SK-N-SH (cell line): ENCODE results near the gene MRNIP. TPM values are rescaled to one million over a fixed set of nuclear protein-coding genes. Genes with fewer than 3 reads are reported as not detected.

Experiments used
- CTCF ChIA-PET: fragments of 300-600, 350-600 bp; formaldehyde crosslinking; extraction: SDS; loops from one replicate; lab custom pipeline; 2021; lab: Yijun Ruan, JAX
- POLR2A ChIA-PET: fragments of 350-600 bp; sonication (Branson Sonifier 250); formaldehyde crosslinking; extraction: SDS; loops from one replicate; lab custom pipeline; 2020; ENCODE audit warnings: antibody characterized with exemption, inconsistent platforms; lab: Yijun Ruan, JAX
- DNase-seq: peaks from one replicate; pipeline ENCODE4 v3.0.0; 2012
- H2AFZ ChIP-seq: fragments of 200-600 bp; sonication (generic); 2 replicates; pipeline ENCODE4 v1.8.1; 2016; ENCODE audit warnings: antibody characterized with exemption, mild to moderate bottlenecking, low read depth
- H3F3A ChIP-seq: fragments of 200-600 bp; sonication (generic); replicated peaks from 2 replicates; pipeline ENCODE3; 2016; ENCODE audit warnings: antibody characterized with exemption, mild to moderate bottlenecking; ENCODE audit not compliant: insufficient read depth
- H3K27ac ChIP-seq, 2 experiments: fragments of 200-500 bp in 1 of 2; fragments of 200-600 bp in 1 of 2; sonication (Bioruptor generic) in 1 of 2; sonication (generic), shearing (Covaris generic) in 1 of 2; 2 replicates each; pipeline versions ENCODE4 v1.5.1 to v1.6.1; 2014 to 2016; ENCODE audit warnings: low read depth in 2 of 2, inconsistent platforms in 1 of 2, low read length in 1 of 2, mild to moderate bottlenecking in 1 of 2, mixed read lengths in 1 of 2
- H3K27me3 ChIP-seq: fragments of 200-600 bp; sonication (generic), shearing (Covaris generic); 2 replicates; pipeline ENCODE4 v1.6.1; 2016; ENCODE audit warnings: mixed run types; ENCODE audit not compliant: insufficient read depth
- H3K36me3 ChIP-seq, 2 experiments: fragments of 200-500 bp in 1 of 2; fragments of 200-600 bp in 1 of 2; sonication (Bioruptor generic) in 1 of 2; sonication (generic) in 1 of 2; replicated peaks in 1 of 2; 2 replicates each; pipeline versions ENCODE3 to v1.5.1; 2014 to 2016; ENCODE audit warnings: low read length in 1 of 2, mild to moderate bottlenecking in 1 of 2; ENCODE audit not compliant: insufficient read depth in 2 of 2, control insufficient read depth in 1 of 2
- H3K4me1 ChIP-seq, 2 experiments: fragments of 200-500 bp in 1 of 2; fragments of 200-600 bp in 1 of 2; sonication (Bioruptor generic) in 1 of 2; sonication (generic), shearing (Covaris generic) in 1 of 2; 2 replicates each; pipeline versions ENCODE4 v1.5.1 to v1.6.1; 2014 to 2016; ENCODE audit warnings: low read depth in 1 of 2, low read length in 1 of 2, mixed run types in 1 of 2; ENCODE audit not compliant: insufficient read depth in 2 of 2, control insufficient read depth in 1 of 2
- H3K4me2 ChIP-seq: fragments of 200-600 bp; sonication (generic), shearing (Covaris generic); 2 replicates; pipeline ENCODE4 v1.6.1; 2017; ENCODE audit warnings: mixed run types
- H3K4me3 ChIP-seq, 2 experiments: fragments of 200-500 bp in 1 of 2; fragments of 200-600 bp in 1 of 2; sonication (Bioruptor generic) in 1 of 2; sonication (generic), shearing (Covaris generic) in 1 of 2; 2 replicates each; pipeline versions ENCODE4 v1.5.1 to v1.8.1; 2014 to 2016; ENCODE audit warnings: low read depth in 2 of 2, inconsistent platforms in 1 of 2, low read length in 1 of 2, mild to moderate bottlenecking in 1 of 2, mixed read lengths in 1 of 2, moderate library complexity in 1 of 2
- H3K79me2 ChIP-seq: fragments of 200-600 bp; sonication (generic); 2 replicates; pipeline ENCODE4 v1.8.1; 2017; ENCODE audit warnings: mild to moderate bottlenecking; ENCODE audit not compliant: insufficient read depth
- H3K9ac ChIP-seq: fragments of 200-600 bp; sonication (generic); 2 replicates; pipeline ENCODE4 v1.6.1; 2017; ENCODE audit warnings: mixed run types
- H3K9me2 ChIP-seq: fragments of 200-600 bp; sonication (generic); 2 replicates; pipeline ENCODE4 v1.6.1; 2017; ENCODE audit warnings: mixed run types
- H3K9me3 ChIP-seq: fragments of 200-600 bp; sonication (generic); 2 replicates; pipeline ENCODE4 v1.6.1; 2017; ENCODE audit warnings: mixed run types, mild to moderate bottlenecking, moderate library complexity
- H4K20me1 ChIP-seq: fragments of 200-600 bp; sonication (generic); 2 replicates; pipeline ENCODE4 v1.6.1; 2017; ENCODE audit warnings: mild to moderate bottlenecking, mixed run types; ENCODE audit not compliant: insufficient read depth
- CHD2 ChIP-seq: fragments of 150-350 bp; IDR thresholded peaks from 2 replicates; pipeline ENCODE4 v1.6.1; 2018; ENCODE audit warnings: low read length; ENCODE audit not compliant: partially characterized antibody
- EP300 ChIP-seq, 2 experiments: IDR thresholded peaks; 2 replicates each; pipeline versions ENCODE4 v1.4.0 to v1.6.1; 2012; ENCODE audit warnings: borderline replicate concordance in 1 of 2, low read depth in 1 of 2, low read length in 1 of 2
- FOXJ3 ChIP-seq: sonication (generic); formaldehyde crosslinking; IDR thresholded peaks from 2 replicates; pipeline ENCODE4 v1.5.1; 2020; ENCODE audit warnings: mild to moderate bottlenecking, missing genetic modification reagents
- FOXM1 ChIP-seq: IDR thresholded peaks from 2 replicates; pipeline ENCODE4 v1.4.0; 2012; ENCODE audit warnings: low read depth, mild to moderate bottlenecking
- GABPA ChIP-seq: IDR thresholded peaks from 2 replicates; pipeline ENCODE4 v1.4.0; 2012; ENCODE audit warnings: low read depth, mild to moderate bottlenecking
- GATA2 ChIP-seq: sonication (generic); formaldehyde crosslinking; IDR thresholded peaks from 2 replicates; pipeline ENCODE4 v1.5.0; 2020; ENCODE audit warnings: mild to moderate bottlenecking, missing genetic modification reagents
- MXI1 ChIP-seq: IDR thresholded peaks from 2 replicates; pipeline ENCODE4 v1.6.1; 2012; ENCODE audit warnings: mild to moderate bottlenecking, low read depth, low read length, improper control_type of control experiment
- NFIC ChIP-seq: IDR thresholded peaks from 2 replicates; pipeline ENCODE4 v1.4.0; 2012; ENCODE audit warnings: borderline replicate concordance
- NRF1 ChIP-seq: IDR thresholded peaks from 2 replicates; pipeline ENCODE4 v1.6.1; 2012; ENCODE audit warnings: low read depth, mild to moderate bottlenecking, low read length
- RAD21 ChIP-seq: IDR thresholded peaks from 2 replicates; pipeline ENCODE4 v1.6.1; 2012; ENCODE audit warnings: mild to moderate bottlenecking, low read length
- RCOR1 ChIP-seq: fragments of 150-350 bp; IDR thresholded peaks from 2 replicates; pipeline ENCODE4 v1.6.1; 2017; ENCODE audit warnings: antibody characterized with exemption, low read length
- RFX5 ChIP-seq: IDR thresholded peaks from 2 replicates; pipeline ENCODE4 v1.6.1; 2012; ENCODE audit warnings: mild to moderate bottlenecking, improper control_type of control experiment, low read length
- RXRA ChIP-seq: IDR thresholded peaks from 2 replicates; pipeline ENCODE4 v1.4.0; 2012; ENCODE audit warnings: low read depth, mild to moderate bottlenecking, borderline replicate concordance
- SMC3 ChIP-seq: IDR thresholded peaks from 2 replicates; pipeline ENCODE4 v1.6.1; 2012; ENCODE audit warnings: low read depth, low read length, improper control_type of control experiment
- TAF1 ChIP-seq: IDR thresholded peaks from 2 replicates; pipeline ENCODE4 v1.6.1; 2012; ENCODE audit warnings: low read depth, mild to moderate bottlenecking, low read length, moderate library complexity, borderline replicate concordance
- TCF12 ChIP-seq: IDR thresholded peaks from 2 replicates; pipeline ENCODE4 v1.4.0; 2012
- TEAD4 ChIP-seq: IDR thresholded peaks from 2 replicates; pipeline ENCODE4 v1.4.0; 2012; ENCODE audit warnings: mild to moderate bottlenecking, borderline replicate concordance; ENCODE audit not compliant: insufficient read depth
- WGBS: methylation state at CpG from one replicate; pipeline ENCODE4 v1.1.6; 2017; ENCODE audit warnings: low lambda C conversion rate; 5-methylcytosine and 5-hydroxymethylcytosine counted together
- polyA plus RNA-seq, 3 experiments: library from polyadenylated mRNA; depleted of rRNA; stranded (reverse); fragments of >200 nt; gene quantifications; 2 replicates each; pipeline ENCODE4 v1.2.3, GENCODE V29; 2012
- TF ChIP-seq, protein P1 (sequence below): fragments of 150-350 bp; IDR thresholded peaks from 2 replicates; pipeline ENCODE4 v1.6.1; 2016; ENCODE audit warnings: mild to moderate bottlenecking, low read depth, low read length
- TF ChIP-seq, protein P2 (sequence below): IDR thresholded peaks from 2 replicates; pipeline ENCODE4 v1.4.0; 2012; ENCODE audit warnings: low read depth, borderline replicate concordance
- TF ChIP-seq, protein P3 (sequence below): fragments of 200-600 bp; sonication (generic); IDR thresholded peaks from 2 replicates; pipeline ENCODE4 v1.6.1; 2017; ENCODE audit warnings: antibody characterized with exemption, mild to moderate bottlenecking, moderate library complexity
- TF ChIP-seq, protein P4 (sequence below): IDR thresholded peaks from 2 replicates; pipeline ENCODE4 v1.4.0; 2012; ENCODE audit warnings: low read depth
- TF ChIP-seq, protein P5 (sequence below): IDR thresholded peaks from 2 replicates; pipeline ENCODE4; 2012

The MRNIP gene
- polyA plus RNA-seq, 1 of the 3 experiments (the other 2 are of a cell fraction) = 32.8 TPM

DNA sequence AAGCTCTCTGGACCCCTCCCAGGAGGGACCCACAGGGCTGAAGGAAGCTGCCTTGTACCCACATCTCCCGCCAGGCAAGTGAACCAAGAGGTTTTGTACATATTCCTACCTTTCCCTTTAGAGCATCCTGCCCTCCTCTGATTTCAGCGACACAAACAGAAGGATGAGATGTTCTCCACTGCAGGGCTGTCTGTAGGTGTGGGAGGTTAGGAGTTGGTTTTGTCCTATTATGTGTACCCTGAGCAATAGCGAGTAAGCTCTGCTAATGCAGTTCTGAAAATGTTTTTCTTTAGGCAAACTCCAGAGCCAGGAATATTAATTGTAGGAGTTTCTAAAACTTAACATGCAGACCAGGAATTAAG, 24.9 kb downstream of the MRNIP start:
- H3F3A ChIP-seq = peaks cover 52% of the 10 kb centered on the region
- 100% methylated on average over 2 of the region's 3 CpGs for WGBS
- peaks cover 22% of the 10 kb centered on the region for H3K79me2 ChIP-seq
- CTCF ChIA-PET = no interaction called here
- DNase-seq = no peak
- POLR2A ChIA-PET = no interaction called here
- no peaks in the 10 kb centered on the region for H3K9me2 ChIP-seq
- H3K36me3 ChIP-seq = peaks cover 66 to 72% of the 10 kb centered on the region in 2 experiments
- no peaks in the 10 kb centered on the region for H3K9me3 ChIP-seq
- H3K27ac ChIP-seq = no peak overlapping the region
- no peak overlapping the region for H3K4me2 ChIP-seq
- H3K9ac ChIP-seq = no peak overlapping the region
- no peak for TF ChIP-seq RFX5
- no peak for TF ChIP-seq NRF1
- no peak for TF ChIP-seq FOXJ3 (CRISPR knock-in tag)
- TF ChIP-seq CHD2 = no peak
- H2AFZ ChIP-seq = no peak overlapping the region
- peaks cover 44% of the 10 kb centered on the region for H4K20me1 ChIP-seq
- H3K4me3 ChIP-seq = no peak overlapping the region
- no peaks in the 10 kb centered on the region for H3K27me3 ChIP-seq
- no peaks in the 10 kb centered on the region; a peak in 1 of 4 replicates for H3K4me1 ChIP-seq

DNA sequence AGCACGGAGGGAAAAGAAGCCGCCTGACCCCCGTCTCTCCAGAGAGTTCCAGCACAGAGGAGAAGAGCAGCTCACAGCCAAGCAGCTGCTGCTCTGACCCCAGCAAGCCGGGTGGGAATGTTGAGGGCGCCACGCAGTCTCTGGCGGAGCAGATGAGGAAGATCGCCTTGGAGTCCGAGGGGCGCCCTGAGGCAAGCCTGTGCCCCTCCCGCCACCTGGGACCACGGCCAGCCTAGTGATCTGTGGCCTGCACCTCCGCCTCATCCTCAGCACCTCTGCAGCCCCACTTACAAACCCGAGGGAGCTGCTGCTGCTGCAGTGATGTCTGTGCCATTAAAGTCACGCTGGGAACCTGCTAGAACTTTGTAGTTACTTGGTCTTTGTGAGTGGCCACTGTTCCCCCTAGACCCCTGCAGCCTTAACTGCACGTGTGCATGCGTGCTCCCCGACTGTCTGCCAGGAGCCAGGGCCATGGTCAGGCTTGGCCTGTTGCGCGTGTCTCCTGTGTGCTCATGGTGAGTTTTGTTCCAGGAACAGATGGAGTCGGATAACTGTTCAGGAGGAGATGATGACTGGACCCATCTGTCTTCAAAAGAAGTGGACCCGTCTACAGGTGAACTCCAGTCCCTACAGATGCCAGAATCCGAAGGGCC, 25.4 kb downstream of the MRNIP start:
- H3K9me2 ChIP-seq = no peaks in the 10 kb centered on the region
- H2AFZ ChIP-seq = no peak overlapping the region
- H4K20me1 ChIP-seq = peaks cover 47% of the 10 kb centered on the region
- peaks cover 69 to 77% of the 10 kb centered on the region in 2 experiments for H3K36me3 ChIP-seq
- no peak overlapping the region for H3K4me2 ChIP-seq
- no peaks in the 10 kb centered on the region for H3K9me3 ChIP-seq
- POLR2A ChIA-PET = interaction anchor here (0.6 to 1.1 kb wide), 2 partner anchors 8 to 45 kb away, joined by 3 to 4 read pairs; no protein-coding TSS in a partner anchor
- H3K4me1 ChIP-seq = no peaks in the 10 kb centered on the region; a peak in 1 of 4 replicates
- TF ChIP-seq, protein P1, sequence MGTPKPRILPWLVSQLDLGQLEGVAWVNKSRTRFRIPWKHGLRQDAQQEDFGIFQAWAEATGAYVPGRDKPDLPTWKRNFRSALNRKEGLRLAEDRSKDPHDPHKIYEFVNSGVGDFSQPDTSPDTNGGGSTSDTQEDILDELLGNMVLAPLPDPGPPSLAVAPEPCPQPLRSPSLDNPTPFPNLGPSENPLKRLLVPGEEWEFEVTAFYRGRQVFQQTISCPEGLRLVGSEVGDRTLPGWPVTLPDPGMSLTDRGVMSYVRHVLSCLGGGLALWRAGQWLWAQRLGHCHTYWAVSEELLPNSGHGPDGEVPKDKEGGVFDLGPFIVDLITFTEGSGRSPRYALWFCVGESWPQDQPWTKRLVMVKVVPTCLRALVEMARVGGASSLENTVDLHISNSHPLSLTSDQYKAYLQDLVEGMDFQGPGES = no peak
- TF ChIP-seq, protein P2, sequence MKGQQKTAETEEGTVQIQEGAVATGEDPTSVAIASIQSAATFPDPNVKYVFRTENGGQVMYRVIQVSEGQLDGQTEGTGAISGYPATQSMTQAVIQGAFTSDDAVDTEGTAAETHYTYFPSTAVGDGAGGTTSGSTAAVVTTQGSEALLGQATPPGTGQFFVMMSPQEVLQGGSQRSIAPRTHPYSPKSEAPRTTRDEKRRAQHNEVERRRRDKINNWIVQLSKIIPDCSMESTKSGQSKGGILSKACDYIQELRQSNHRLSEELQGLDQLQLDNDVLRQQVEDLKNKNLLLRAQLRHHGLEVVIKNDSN = no peak
- TF ChIP-seq FOXJ3 (CRISPR knock-in tag) (no peak), RCOR1 (no peak), TEAD4 (no peak), NRF1 (no peak), FOXM1 (no peak), TAF1 (no peak), SMC3 (no peak), GABPA (no peak), TCF12 (no peak), GATA2 (no peak), MXI1 (no peak), EP300 (IDR thresholded peaks at IDR 0.05; ENCODE audit: borderline replicate concordance in 1 of 2, low read depth in 1 of 2, low read length in 1 of 2) (no peak), RAD21 (no peak), RXRA (no peak), NFIC (no peak)
- TF ChIP-seq, protein P3, sequence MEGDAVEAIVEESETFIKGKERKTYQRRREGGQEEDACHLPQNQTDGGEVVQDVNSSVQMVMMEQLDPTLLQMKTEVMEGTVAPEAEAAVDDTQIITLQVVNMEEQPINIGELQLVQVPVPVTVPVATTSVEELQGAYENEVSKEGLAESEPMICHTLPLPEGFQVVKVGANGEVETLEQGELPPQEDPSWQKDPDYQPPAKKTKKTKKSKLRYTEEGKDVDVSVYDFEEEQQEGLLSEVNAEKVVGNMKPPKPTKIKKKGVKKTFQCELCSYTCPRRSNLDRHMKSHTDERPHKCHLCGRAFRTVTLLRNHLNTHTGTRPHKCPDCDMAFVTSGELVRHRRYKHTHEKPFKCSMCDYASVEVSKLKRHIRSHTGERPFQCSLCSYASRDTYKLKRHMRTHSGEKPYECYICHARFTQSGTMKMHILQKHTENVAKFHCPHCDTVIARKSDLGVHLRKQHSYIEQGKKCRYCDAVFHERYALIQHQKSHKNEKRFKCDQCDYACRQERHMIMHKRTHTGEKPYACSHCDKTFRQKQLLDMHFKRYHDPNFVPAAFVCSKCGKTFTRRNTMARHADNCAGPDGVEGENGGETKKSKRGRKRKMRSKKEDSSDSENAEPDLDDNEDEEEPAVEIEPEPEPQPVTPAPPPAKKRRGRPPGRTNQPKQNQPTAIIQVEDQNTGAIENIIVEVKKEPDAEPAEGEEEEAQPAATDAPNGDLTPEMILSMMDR = no peak
- TF ChIP-seq, protein P4, sequence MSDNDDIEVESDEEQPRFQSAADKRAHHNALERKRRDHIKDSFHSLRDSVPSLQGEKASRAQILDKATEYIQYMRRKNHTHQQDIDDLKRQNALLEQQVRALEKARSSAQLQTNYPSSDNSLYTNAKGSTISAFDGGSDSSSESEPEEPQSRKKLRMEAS = no peak
- TF ChIP-seq, protein P5, sequence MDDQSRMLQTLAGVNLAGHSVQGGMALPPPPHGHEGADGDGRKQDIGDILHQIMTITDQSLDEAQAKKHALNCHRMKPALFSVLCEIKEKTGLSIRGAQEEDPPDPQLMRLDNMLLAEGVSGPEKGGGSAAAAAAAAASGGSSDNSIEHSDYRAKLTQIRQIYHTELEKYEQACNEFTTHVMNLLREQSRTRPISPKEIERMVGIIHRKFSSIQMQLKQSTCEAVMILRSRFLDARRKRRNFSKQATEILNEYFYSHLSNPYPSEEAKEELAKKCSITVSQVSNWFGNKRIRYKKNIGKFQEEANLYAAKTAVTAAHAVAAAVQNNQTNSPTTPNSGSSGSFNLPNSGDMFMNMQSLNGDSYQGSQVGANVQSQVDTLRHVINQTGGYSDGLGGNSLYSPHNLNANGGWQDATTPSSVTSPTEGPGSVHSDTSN = no peak
- TF ChIP-seq, all 33 proteins: peak for 0
- peaks cover 56% of the 10 kb centered on the region for H3F3A ChIP-seq
- DNase-seq = no peak
- no peak overlapping the region for H3K27ac ChIP-seq
- CTCF ChIA-PET = interaction anchor here (1.4 kb wide), 1 partner anchor 31 kb away, joined by 4 read pairs; no protein-coding TSS in a partner anchor
- 87% methylated on average over 16 of the region's 23 CpGs for WGBS
- H3K9ac ChIP-seq = no peak overlapping the region
- H3K27me3 ChIP-seq = no peaks in the 10 kb centered on the region
- no peak overlapping the region for H3K4me3 ChIP-seq
- H3K79me2 ChIP-seq = peaks cover 27% of the 10 kb centered on the region
